HG02798 (cell line): Measurements from ENCODE around the gene KCNQ5.
A peak's percentile ranks its signal among the peaks of the same experiment; 100 is the strongest.

Source experiments
- ATAC-seq: cut with Tn5 transposase; IDR thresholded peaks from one replicate; pipeline ENCODE4 v1.9.1; 2021; ENCODE audit warnings: mild to moderate bottlenecking; ENCODE audit not compliant: unreplicated experiment, poor library complexity

KCNQ5 gene

DNA sequence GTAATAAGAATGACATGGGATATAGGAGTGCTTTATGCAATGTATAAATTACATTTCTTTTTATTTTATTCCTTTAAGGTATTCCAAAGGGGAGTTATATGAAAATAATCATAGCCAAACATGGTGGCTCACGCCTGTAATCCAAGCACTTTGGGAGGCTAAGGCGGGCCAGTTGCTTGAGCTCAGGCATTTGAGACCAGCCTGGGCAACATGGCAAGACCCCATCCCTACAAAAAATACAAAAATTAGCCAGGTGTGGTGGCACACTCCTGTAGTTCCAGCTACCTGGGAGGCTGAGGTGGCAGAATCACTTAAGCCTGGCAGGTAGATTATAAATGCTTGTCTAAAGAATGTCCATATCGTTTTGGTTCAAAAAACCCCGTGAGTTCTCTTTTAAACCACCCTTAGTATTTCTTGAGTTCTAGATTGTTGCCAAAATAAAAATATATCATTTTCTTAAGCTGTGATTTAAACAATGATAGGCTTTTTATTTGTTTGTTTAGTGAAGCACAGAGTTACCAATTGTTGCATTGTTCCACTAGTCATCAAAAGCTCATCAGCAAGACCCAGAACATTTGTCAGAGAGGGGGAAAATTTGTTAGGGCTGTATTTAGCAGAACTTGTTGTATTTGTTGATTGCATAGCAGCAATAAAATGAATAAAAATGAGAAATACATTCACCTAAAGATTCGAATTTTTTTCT lies 457.2 kb downstream of the KCNQ5 start:
- ATAC-seq, result no peak

- no peak for ATAC-seq
These were observed 457.7 kb downstream of the KCNQ5 start for GRCh38 chr6:73079611-73079955.

GRCh38 chr6:73079978-73080377 lies 458.1 kb downstream of the KCNQ5 start:
- ATAC-seq, result peak; percentile 64

DNA sequence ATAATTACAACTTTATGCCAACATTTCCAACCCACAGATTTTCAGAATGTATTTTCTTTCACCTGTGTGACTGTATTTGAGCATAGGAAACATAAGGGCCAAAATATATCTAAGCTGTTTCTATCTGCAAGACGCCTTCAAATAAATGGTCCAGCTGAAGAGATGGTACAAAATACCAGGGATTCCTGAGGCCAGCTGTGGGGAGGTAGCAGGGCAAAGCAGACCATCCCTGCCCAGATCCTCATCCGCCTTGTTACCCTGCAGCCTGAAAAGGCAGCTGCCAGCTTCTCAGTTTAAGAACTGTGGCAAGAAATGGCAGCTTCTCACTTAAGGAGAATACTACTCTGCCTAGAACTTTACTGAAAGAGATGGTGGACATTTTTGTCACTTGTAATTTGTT lies 460.1 kb downstream of the KCNQ5 start:
- no peak for ATAC-seq

DNA sequence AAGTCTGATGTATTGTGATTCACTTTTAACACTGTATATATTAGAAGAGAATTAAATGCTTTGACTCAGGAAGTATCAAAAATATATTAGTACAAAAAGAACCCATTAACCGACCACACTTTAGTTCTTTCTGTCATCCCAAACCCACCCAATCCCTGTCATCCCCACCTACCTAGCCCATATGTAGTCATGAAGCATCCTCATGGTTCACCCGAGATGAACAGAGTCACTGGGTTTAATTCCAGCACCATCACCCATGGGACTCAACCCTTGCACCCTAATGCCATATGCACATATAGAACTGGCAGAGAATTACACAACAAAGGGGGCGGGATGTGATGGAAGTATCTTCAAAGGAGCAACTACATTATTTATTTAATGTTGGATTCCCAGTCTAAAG lies 462.0 kb downstream of the KCNQ5 start:
- ATAC-seq, result no peak

GRCh38 chr6:73085443-73085871 lies 463.6 kb downstream of the KCNQ5 start:
- no peak for ATAC-seq

DNA sequence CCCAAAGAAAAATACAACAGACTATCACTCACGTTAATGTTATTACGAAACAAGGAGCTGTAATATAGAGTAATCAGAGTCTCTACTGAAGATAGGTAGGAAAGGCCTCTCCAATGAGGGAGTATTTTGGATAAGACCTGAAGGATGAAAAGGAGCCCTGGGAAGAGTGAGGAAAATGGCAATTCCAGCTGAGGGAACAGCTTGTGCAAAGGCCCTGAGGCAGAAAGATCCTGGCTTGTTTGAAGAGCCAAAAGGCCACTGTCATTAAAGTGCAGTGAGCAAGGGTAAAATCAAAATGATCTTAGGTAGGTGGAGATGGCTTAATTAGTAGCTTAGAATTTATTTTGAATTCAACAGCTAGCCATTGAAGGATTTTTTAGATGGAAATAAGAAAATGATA lies 464.9 kb downstream of the KCNQ5 start:
- no peak for ATAC-seq

DNA sequence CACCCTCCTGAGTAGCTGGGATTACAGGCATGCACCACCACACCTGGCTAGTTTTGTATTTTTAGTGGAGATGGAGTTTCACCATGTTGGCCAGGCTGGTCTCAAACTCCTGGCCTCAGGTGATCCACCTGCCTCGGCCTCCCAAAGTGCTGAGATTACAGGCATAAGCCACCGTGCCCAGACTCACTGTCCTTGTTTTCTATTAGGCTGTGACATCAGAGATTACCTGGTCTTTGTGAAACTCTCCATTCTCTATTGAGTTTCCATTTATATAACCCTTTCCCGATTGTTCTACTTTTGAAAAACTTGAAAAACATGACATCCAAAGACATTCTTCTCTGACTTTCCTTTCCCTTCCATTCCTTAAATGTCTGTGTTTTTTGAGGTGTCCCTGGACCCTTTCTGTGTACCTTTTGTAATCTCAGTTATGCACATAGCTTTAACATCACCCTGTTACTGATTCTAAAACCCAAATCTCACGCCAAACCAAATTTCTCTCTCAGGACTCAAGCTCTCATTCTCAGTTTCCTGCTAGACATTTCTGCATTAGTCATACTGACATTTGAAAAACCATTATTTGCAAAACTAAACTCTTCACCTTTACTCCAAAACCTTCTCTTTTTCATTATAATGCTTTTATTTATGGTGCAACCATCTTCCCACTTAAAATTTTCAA lies 466.4 kb downstream of the KCNQ5 start:
- peak; percentile 82 for ATAC-seq

DNA sequence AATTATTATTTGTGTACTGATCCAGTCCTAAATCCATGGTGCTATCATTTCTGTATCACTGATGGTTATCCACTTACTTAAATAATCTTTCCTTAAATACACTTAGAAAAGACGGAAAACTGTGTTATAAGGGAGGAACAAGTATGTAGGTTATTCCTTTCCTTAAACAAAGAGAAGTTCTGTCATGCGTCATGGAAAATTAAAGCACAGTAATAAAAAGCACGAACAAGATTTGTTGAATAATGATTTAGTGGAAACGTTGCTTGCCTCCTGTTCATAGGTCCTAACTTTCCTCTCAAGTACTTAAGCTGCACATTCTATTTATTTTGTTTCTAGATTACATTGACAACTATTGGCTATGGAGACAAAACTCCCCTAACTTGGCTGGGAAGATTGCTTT lies 483.1 kb downstream of the KCNQ5 start:
- no peak for ATAC-seq

- ATAC-seq, result no peak
These were observed 485.2 kb downstream of the KCNQ5 start for GRCh38 chr6:73107016-73107415.

GRCh38 chr6:73108949-73109348 lies 487.1 kb downstream of the KCNQ5 start:
- no peak for ATAC-seq

DNA sequence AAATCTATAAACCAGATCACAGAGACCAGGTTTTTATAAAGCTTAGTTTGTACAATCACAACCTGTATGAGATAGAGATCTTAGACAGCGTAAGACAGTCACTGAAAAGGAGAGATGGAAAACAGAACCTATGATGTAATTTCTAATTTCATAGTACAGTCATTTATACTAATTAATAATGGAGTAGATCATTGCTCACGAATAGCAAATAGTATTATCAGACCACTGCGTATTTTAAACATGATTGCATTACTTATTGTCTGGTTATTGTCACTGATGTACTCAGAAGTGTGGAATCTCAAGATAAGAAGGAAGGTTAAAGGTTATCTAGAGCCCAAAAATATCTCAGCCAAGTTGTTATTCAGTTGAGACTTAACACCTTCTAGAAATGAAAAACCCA lies 487.8 kb downstream of the KCNQ5 start:
- ATAC-seq, result no peak

GRCh38 chr6:73116330-73116729 lies 494.5 kb downstream of the KCNQ5 start:
- no peak for ATAC-seq

DNA sequence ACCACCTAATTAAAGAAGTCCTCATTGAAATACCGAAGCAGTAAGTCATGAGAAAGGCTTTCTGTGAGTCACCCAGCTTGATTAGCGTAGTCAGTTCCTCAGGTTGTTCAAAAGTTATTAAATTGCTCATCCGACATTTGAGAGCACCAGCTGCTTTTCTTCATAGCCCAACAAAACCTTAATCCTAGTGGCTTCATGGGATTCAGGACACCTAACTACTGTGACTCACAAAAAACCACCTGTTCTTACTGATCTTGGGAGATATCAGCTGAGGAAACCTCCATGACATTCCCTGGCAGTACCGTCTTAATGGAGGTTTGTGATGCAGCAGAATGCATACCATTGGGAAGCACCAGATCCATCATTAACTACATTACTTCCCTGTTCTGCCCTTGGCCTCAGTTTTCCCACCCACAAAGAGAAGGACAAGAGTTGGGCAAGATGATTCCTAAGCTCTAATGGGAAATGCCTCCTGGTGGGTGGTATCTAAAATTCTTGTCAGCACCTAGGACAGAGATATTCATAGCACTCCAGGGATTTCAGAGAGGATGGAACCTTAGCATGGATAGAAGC lies 499.6 kb downstream of the KCNQ5 start:
- no peak for ATAC-seq

- peak; percentile 76 for ATAC-seq
These were observed 501.9 kb downstream of the KCNQ5 start for GRCh38 chr6:73123632-73124329.

DNA sequence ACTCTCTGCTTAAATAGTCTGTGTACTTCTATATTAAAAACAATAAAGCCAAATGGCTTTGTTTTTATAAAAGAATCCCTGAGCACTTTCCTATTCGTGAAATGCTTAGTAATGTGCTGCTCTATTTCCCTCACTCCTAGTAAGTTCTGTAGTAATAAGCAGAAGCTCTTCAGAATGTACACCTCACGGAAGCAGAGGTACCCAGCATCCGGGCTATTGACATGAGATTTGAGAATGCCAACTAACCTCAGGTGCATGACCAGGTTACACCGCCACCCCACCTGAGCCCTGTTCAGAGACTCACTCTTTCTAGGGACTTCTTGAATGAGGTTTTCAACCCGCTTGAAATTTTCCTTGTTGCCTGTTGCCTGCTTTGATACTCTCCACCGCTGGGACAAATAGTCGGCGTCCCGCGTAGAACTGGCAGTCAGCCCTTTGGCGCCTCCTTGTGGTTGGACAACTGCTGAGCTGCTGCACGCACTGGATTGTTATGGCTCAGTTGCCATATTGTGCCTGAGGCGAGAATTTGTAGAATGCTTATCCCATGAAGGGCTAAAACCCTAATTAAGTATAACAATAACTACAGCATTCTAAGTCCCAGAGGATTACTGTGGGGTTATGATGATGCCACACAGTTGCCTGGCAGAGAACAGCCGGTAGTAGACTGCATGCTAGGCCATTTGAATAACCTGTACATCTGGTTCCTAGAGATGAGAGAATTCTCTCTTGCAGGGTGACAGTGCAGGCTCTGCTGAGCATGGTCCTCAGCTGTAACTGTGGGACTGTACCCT lies 508.0 kb downstream of the KCNQ5 start:
- peak; percentile 95 for ATAC-seq

GRCh38 chr6:73131706-73132105 lies 509.8 kb downstream of the KCNQ5 start:
- no peak for ATAC-seq

DNA sequence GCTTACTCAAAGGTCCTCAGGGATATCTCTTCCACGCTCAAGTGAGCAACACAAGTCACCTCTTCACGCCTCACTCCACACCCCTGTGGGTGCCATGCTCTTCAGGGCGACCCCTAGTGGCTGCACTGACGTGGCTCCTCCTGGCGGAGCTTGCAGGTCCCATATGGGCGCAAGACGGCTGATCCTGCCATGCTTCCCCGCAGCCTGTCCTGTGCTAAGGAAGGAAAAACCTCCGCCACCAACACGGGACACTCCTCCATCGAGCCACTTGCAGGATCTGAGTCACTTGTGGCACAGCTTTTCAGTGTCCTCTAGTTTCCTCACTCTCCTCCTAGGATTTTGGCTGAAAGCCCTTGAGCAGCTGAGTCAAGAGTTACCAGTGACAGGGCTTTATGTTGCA lies 512.7 kb downstream of the KCNQ5 start:
- ATAC-seq, result peak; percentile 72

DNA sequence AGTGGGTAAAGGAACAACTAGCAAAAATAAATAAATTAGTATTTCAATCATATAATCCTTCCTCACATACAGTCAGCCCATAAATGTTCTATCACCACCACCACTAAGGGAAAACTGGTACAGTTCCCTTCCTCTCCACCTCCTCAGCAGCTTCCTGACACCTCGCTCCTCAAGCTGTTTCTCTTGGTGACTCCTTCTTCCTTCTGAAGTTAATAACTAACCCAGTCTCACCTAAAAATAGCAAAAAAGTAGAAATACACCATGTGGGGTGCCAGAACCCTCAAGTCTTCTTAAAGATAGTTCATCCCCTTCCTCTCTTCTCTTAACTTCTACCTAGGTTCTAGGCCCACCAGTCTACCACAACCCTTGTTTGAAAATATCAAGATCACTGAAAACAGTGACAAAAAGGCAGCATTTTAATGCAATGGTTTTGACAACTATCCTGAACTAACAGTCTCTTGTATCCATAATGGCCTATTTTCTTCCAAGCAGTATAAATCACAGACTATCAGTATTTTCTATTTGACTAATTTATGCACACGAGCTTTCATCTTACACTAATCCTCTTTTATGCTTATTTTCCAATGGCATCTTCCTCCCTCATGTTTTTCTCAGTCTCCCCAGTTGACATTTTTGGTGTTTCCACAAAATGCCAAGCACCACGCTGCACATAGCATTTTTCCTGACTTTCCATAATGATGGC lies 518.0 kb downstream of the KCNQ5 start:
- ATAC-seq, result no peak

GRCh38 chr6:73143551-73143950 lies 521.7 kb downstream of the KCNQ5 start:
- ATAC-seq, result no peak
